Activated CD4-positive, alpha-beta memory T cell treated with anti-CD3 and anti-CD28 coated beads, Interleukin-2, amount 10 ng/mL, durations not matched to agents 7 days and 5 days (primary cell): ENCODE data around the gene PROM2. TPM values are rescaled to one million over a fixed set of nuclear protein-coding genes. Genes with fewer than 3 reads are reported as not detected.
A peak's percentile ranks its signal among the peaks of the same experiment; 100 is the strongest.
"Not testable (repeated sequence)": the region's sequence is repeated elsewhere in the genome, so short reads cannot be mapped to it uniquely, and the experiment has no call there.

Experiments used
- CTCF ChIA-PET: fragments of 350-600 bp; sonication (Branson Sonifier 250); formaldehyde crosslinking; loops from one replicate; lab custom pipeline; 2021; ENCODE audit warnings: antibody characterized with exemption, inconsistent platforms; lab: Charles Lee
- POLR2A ChIA-PET: fragments of 350-600 bp; sonication (Branson Sonifier 250); formaldehyde crosslinking; loops from one replicate; lab custom pipeline; 2021; ENCODE audit warnings: antibody characterized with exemption; lab: Charles Lee
- DNase-seq: peaks from one replicate; pipeline ENCODE4 v3.0.0-alpha.2; 2020
- H3K27ac Mint-ChIP-seq: one replicate; pipeline ENCODE4 v1.8.0; 2021; ENCODE audit warnings: mild to moderate bottlenecking, mixed read lengths
- H3K27me3 Mint-ChIP-seq: one replicate; pipeline ENCODE4 v1.8.0; 2021; ENCODE audit warnings: mixed read lengths
- H3K36me3 Mint-ChIP-seq: one replicate; pipeline ENCODE4 v1.8.0; 2021; ENCODE audit warnings: low read depth, mixed read lengths
- H3K4me1 Mint-ChIP-seq: one replicate; pipeline ENCODE4 v1.8.0; 2021; ENCODE audit warnings: mixed read lengths
- H3K4me3 Mint-ChIP-seq: one replicate; pipeline ENCODE4 v1.8.0; 2021; ENCODE audit warnings: mild to moderate bottlenecking, mixed read lengths
- H3K9me3 Mint-ChIP-seq: one replicate; pipeline ENCODE4 v1.8.0; 2021; ENCODE audit warnings: mixed read lengths
- total RNA-seq, 2 experiments: library from RNA; stranded (reverse); gene quantifications; one replicate each; pipeline ENCODE4 v1.2.3, GENCODE V29; 2021

The PROM2 gene
- total RNA-seq, 2 experiments from 2014 or later, result 0.15 to 0.18 TPM

- no peak for DNase-seq
- H3K36me3 Mint-ChIP-seq, result peaks cover 2% of the 10 kb centered on the region
- peaks cover 22% of the 10 kb centered on the region for H3K9me3 Mint-ChIP-seq
- no peak overlapping the region for H3K4me3 Mint-ChIP-seq
- H3K4me1 Mint-ChIP-seq, result no peaks in the 10 kb centered on the region
- ChIA-PET CTCF (no interaction called here), POLR2A (no interaction called here)
- H3K27me3 Mint-ChIP-seq, result no peaks in the 10 kb centered on the region
- H3K27ac Mint-ChIP-seq, result no peak overlapping the region
These were observed 13.9 kb upstream of the PROM2 start for GRCh38 chr2:95260028-95261023.

GRCh38 chr2:95261602-95262001 lies 12.6 kb upstream of the PROM2 start:
- peak; percentile 11 for DNase-seq
- Mint-ChIP-seq H3K27me3 (no peaks in the 10 kb centered on the region), H3K36me3 (peaks cover 2% of the 10 kb centered on the region), H3K4me3 (no peak overlapping the region), H3K9me3 (peaks cover 19% of the 10 kb centered on the region), H3K27ac (no peak overlapping the region), H3K4me1 (no peaks in the 10 kb centered on the region)
- ChIA-PET POLR2A (no interaction called here), CTCF (no interaction called here)

DNA sequence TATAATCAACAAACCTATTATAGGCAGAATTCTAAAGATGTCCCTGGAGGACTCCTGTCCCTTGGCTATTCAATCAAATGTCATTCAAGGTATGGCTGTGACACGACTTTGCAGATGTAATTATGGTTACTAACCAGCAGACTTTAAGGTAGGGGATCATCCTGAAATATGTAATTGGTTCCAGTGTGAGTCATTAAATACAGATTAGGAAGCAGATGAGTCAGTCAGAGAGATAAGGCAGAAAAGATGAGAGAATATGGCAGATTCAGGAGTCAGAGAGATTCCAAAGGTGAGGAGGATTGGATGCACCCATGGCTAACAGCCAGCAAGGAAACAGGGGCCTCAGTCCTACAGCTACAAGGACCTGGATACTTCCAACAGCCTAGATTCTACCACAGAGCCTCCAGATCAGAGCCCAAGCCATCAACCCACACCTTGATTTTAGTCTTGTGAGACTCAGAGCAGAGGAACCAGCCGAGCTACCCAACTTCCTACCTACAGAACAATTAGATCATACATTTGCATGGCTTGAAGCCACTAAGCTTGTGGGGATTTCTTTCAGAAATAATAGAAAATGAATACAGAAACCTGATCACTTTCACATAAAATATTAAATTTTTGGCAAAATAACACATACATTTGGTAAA lies 11.2 kb upstream of the PROM2 start:
- no peak overlapping the region for H3K4me3 Mint-ChIP-seq
- ChIA-PET POLR2A (no interaction called here), CTCF (no interaction called here)
- no peaks in the 10 kb centered on the region for H3K27me3 Mint-ChIP-seq
- H3K36me3 Mint-ChIP-seq, result peaks cover 2% of the 10 kb centered on the region
- H3K27ac Mint-ChIP-seq, result no peak overlapping the region
- H3K9me3 Mint-ChIP-seq, result peaks cover 17% of the 10 kb centered on the region
- H3K4me1 Mint-ChIP-seq, result no peaks in the 10 kb centered on the region
- DNase-seq, result no peak

- no peak for DNase-seq
- H3K27me3 Mint-ChIP-seq, result no peaks in the 10 kb centered on the region
- ChIA-PET POLR2A (no interaction called here), CTCF (no interaction called here)
- H3K27ac Mint-ChIP-seq, result no peak overlapping the region
- no peak overlapping the region for H3K4me3 Mint-ChIP-seq
- no peaks in the 10 kb centered on the region for H3K4me1 Mint-ChIP-seq
- peaks cover 2% of the 10 kb centered on the region for H3K36me3 Mint-ChIP-seq
- H3K9me3 Mint-ChIP-seq, result peaks cover 4% of the 10 kb centered on the region
These were observed 9.6 kb upstream of the PROM2 start for GRCh38 chr2:95264624-95265023.

GRCh38 chr2:95265182-95265581 lies 9.1 kb upstream of the PROM2 start:
- ChIA-PET CTCF (no interaction called here), POLR2A (no interaction called here)
- no peak overlapping the region for H3K4me3 Mint-ChIP-seq
- H3K9me3 Mint-ChIP-seq, result peaks cover 2% of the 10 kb centered on the region
- no peaks in the 10 kb centered on the region for H3K4me1 Mint-ChIP-seq
- H3K36me3 Mint-ChIP-seq, result peaks cover 2% of the 10 kb centered on the region
- DNase-seq, result peak; percentile 7
- no peaks in the 10 kb centered on the region for H3K27me3 Mint-ChIP-seq
- H3K27ac Mint-ChIP-seq, result no peak overlapping the region

DNA sequence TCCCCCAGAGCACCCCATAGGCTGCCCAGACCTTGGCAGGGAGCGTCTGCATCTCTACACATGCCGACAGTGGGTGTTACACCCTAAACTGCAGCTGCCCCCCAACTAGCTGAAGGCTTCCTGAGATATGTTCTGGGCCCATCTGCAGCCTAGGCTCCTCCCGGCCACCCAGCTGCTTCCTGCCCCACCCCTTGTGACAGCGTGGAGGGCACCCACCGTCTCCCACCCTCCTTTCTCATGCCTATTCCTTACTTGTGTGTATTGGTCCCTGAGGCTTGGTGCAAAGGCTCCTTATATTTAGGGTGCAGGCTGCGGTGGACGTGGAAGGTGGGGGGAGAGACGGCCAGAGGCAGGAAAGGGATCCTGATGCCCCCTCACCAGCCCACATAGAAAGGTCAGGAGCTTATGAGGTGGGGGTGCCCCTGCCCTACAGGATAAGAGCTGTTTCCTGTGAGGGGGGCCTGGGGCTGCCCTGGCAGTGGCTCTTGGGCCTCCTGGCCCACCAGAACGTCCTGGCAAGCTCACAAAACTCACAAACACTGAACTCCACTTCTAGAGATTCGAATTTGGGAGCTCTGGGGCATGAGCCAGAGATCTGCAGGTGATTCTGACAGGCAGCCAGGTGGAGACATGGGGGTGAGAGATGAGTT lies 7.3 kb upstream of the PROM2 start:
- H3K9me3 Mint-ChIP-seq, result no peaks in the 10 kb centered on the region
- no peaks in the 10 kb centered on the region for H3K27me3 Mint-ChIP-seq
- H3K4me3 Mint-ChIP-seq, result no peak overlapping the region
- CTCF ChIA-PET, result no interaction called here
- no peak for DNase-seq
- no peaks in the 10 kb centered on the region for H3K36me3 Mint-ChIP-seq
- H3K27ac Mint-ChIP-seq, result no peak overlapping the region
- POLR2A ChIA-PET, result no interaction called here
- no peaks in the 10 kb centered on the region for H3K4me1 Mint-ChIP-seq

DNA sequence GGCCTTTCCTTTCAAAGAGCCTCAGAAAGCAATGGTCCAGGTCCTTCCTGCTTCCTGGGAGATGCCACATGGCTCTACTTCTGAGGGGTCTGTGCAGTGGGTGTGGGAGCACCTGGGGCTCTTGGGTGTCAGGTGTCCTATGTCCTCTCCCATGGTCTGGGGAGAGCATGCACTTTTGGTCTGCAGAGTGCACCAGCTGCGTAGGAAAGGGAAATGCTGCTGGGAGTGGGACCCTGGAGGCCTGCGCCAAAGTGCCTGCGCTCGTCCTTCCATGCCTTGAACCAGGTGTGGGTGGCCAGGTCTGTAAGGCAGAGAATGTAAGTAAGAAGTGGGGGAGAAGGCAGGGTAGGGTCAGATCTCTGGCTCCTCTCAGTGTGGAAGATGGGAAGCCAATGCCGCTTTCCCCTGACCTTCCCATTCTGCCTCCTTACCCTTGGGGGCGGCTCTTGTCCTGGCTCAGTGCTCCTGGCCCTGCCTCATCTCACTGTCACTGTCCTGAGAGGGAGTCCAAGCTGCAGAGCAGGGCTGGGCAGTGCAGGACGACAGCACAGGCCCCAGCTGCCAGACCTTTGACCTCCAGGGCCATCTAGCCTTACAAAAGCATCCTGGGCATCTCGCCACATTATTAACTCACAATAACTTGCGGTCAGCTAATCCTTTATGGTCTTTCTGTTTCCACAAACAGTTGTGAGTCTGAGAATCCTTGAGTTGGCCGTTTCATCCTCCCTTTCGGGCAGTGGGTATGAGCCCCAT lies 6.6 kb upstream of the PROM2 start:
- Mint-ChIP-seq H3K9me3 (no peaks in the 10 kb centered on the region), H3K27ac (no peak overlapping the region), H3K4me1 (no peaks in the 10 kb centered on the region), H3K27me3 (no peaks in the 10 kb centered on the region), H3K36me3 (no peaks in the 10 kb centered on the region), H3K4me3 (no peak overlapping the region)
- ChIA-PET CTCF (no interaction called here), POLR2A (no interaction called here)
- DNase-seq, result no peak

DNA sequence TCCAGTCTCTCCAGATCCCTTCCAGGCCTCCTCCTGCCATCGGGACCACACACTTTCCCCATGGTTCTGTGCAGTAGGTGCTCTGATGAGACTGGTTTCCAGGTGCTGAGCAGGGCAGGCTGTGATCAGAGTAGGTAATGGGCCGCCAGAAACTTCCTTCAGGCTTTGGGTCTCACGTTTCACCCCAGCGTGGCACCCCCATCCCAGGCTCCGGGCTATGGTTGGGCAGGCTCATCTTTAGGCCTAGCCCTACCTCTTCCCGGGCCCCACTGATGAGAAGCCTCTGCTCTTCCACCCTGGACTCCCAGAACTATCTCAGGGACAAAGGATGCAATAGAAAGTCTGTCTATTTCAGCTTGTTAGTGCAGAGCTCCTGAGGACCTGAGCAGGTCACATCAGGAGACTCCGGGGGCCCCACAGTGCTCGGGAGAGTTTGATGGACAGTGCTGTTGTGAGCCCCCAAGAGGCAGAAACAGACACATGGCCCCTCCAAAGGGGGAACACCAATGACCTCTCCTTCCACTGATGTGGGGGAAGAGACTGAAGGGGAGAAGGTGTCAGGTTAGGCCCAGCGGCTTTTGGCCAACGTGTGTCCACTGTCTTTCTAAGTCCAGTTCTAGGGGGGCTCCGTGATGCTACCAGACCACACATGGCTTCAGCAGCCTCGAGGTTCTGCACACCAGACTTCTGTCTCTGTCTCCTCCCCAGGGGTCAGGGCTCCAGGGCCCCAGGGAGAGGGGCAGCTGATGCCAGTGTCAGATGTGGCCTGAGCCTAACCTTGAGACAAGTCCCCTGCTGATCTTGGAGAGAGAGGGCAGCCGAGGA lies 5.8 kb upstream of the PROM2 start:
- H3K36me3 Mint-ChIP-seq, result no peaks in the 10 kb centered on the region
- H3K9me3 Mint-ChIP-seq, result no peaks in the 10 kb centered on the region
- H3K4me1 Mint-ChIP-seq, result no peaks in the 10 kb centered on the region
- no peak overlapping the region for H3K4me3 Mint-ChIP-seq
- POLR2A ChIA-PET, result no interaction called here
- H3K27me3 Mint-ChIP-seq, result no peaks in the 10 kb centered on the region
- DNase-seq, result peak; percentile 13
- CTCF ChIA-PET, result no interaction called here
- H3K27ac Mint-ChIP-seq, result no peak overlapping the region

GRCh38 chr2:95269036-95269680 lies 5.1 kb upstream of the PROM2 start:
- H3K36me3 Mint-ChIP-seq, result no peaks in the 10 kb centered on the region
- no peaks in the 10 kb centered on the region for H3K9me3 Mint-ChIP-seq
- ChIA-PET CTCF (no interaction called here), POLR2A (no interaction called here)
- no peak overlapping the region for H3K4me3 Mint-ChIP-seq
- DNase-seq, result no peak
- H3K4me1 Mint-ChIP-seq, result no peaks in the 10 kb centered on the region
- H3K27me3 Mint-ChIP-seq, result no peaks in the 10 kb centered on the region
- no peak overlapping the region for H3K27ac Mint-ChIP-seq

DNA sequence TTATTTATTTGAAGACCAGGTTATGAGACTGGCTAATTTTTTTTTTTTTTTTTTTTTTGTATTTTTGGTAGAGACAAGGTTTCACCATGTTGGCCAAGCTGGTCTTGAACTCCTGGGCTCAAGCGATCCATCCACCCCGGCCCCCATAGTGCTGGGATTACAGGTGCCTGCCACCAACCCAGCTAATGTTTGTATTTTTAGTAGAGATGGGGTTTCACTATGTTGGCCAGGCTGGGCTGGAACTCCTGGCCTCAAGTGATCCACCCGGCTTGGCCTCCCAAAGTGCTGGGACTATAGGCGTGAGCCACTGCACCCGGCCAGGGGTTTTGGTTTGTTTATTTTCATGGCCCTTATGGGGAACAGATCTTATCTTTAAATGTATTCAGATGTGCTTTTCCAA lies 4.5 kb upstream of the PROM2 start:
- H3K9me3 Mint-ChIP-seq, H3K27ac Mint-ChIP-seq, H3K4me1 Mint-ChIP-seq, CTCF ChIA-PET, DNase-seq, H3K4me3 Mint-ChIP-seq, POLR2A ChIA-PET, H3K36me3 Mint-ChIP-seq, H3K27me3 Mint-ChIP-seq: not testable (repeated sequence)

GRCh38 chr2:95270541-95271081 lies 3.6 kb upstream of the PROM2 start:
- H3K4me3 Mint-ChIP-seq, result no peak overlapping the region
- ChIA-PET POLR2A (no interaction called here), CTCF (no interaction called here)
- DNase-seq, result no peak
- H3K27ac Mint-ChIP-seq, result no peak overlapping the region
- no peaks in the 10 kb centered on the region for H3K9me3 Mint-ChIP-seq
- H3K4me1 Mint-ChIP-seq, result no peaks in the 10 kb centered on the region
- H3K36me3 Mint-ChIP-seq, result no peaks in the 10 kb centered on the region
- no peaks in the 10 kb centered on the region for H3K27me3 Mint-ChIP-seq
